Smooth muscle cell (in vitro differentiated cells): ENCODE results near the gene RTP5. TPM values are rescaled to one million over a fixed set of nuclear protein-coding genes. Genes with fewer than 3 reads are reported as not detected.

ENCODE experiments used
- DNase-seq: peaks from one replicate; lab custom pipeline; 2025; ENCODE audit not compliant: unreplicated experiment; lab: John Stamatoyannopoulos, UW
- H2AFZ ChIP-seq: fragments of 200-600 bp; sonication (generic); 2 replicates; pipeline ENCODE4 v1.6.0; 2016; ENCODE audit warnings: antibody characterized with exemption, low read depth, mild to moderate bottlenecking
- H3F3A ChIP-seq: fragments of 200-600 bp; sonication (generic); 2 replicates; pipeline ENCODE4 v1.6.0; 2017; ENCODE audit warnings: antibody characterized with exemption, low read depth
- H3K27ac ChIP-seq: fragments of 200-600 bp; sonication (generic); 2 replicates; pipeline ENCODE4 v1.5.1; 2016; ENCODE audit warnings: low read depth, mild to moderate bottlenecking
- H3K27me3 ChIP-seq: fragments of 200-600 bp; sonication (generic); 2 replicates; pipeline ENCODE4 v1.6.1; 2016; ENCODE audit warnings: low read depth, mild to moderate bottlenecking
- H3K36me3 ChIP-seq: fragments of 200-600 bp; sonication (generic); 2 replicates; pipeline ENCODE4 v1.5.1; 2016; ENCODE audit warnings: low read depth
- H3K4me1 ChIP-seq: fragments of 200-600 bp; sonication (generic); 2 replicates; pipeline ENCODE4 v1.5.1; 2016; ENCODE audit warnings: low read depth
- H3K4me2 ChIP-seq: fragments of 200-600 bp; sonication (generic); 2 replicates; pipeline ENCODE4 v1.6.0; 2016; ENCODE audit warnings: mild to moderate bottlenecking
- H3K4me3 ChIP-seq: fragments of 200-600 bp; sonication (generic); 2 replicates; pipeline ENCODE4 v1.5.1; 2016; ENCODE audit warnings: mild to moderate bottlenecking
- H3K79me2 ChIP-seq: fragments of 200-600 bp; sonication (generic); 2 replicates; pipeline ENCODE4 v1.6.0; 2016; ENCODE audit warnings: low read depth, mild to moderate bottlenecking
- H3K9ac ChIP-seq: fragments of 200-600 bp; sonication (generic); 2 replicates; pipeline ENCODE4 v1.6.0; 2016; ENCODE audit warnings: low read depth
- H3K9me3 ChIP-seq: fragments of 200-600 bp; sonication (generic); replicated peaks from 2 replicates; pipeline ENCODE4 v1.5.1; 2016; ENCODE audit warnings: low read depth
- H4K20me1 ChIP-seq: fragments of 200-600 bp; sonication (generic); 2 replicates; pipeline ENCODE4 v1.6.0; 2016; ENCODE audit warnings: low read depth
- CTCF ChIP-seq: fragments of 200-600 bp; sonication (generic); IDR thresholded peaks from 2 replicates; pipeline ENCODE4 v1.5.1; 2017; ENCODE audit warnings: borderline replicate concordance, mild to moderate bottlenecking, antibody characterized with exemption; ENCODE audit not compliant: insufficient read depth, poor library complexity, severe bottlenecking
- WGBS: methylation state at CpG from one replicate; pipeline ENCODE4 v1.1.7; 2016; ENCODE audit warnings: low lambda C conversion rate; 5-methylcytosine and 5-hydroxymethylcytosine counted together
- polyA plus RNA-seq: library from polyadenylated mRNA; unstranded; fragments of >200 nt; fragmentation: Nextera tagmentation; extraction: Ambion mirVana; gene quantifications from 2 replicates; pipeline ENCODE4 v1.2.1, GENCODE V29; 2016
- total RNA-seq: library from RNA; depleted of rRNA; stranded (reverse); fragments of >200 nt; gene quantifications from 2 replicates; pipeline ENCODE4 v1.2.3, GENCODE V29; 2014

The RTP5 gene
- total and polyA plus RNA-seq, 2 experiments from 2014 or later: not detected

- Histone ChIP-seq H3K4me1 (no peaks in the 10 kb centered on the region), H3K27ac (no peak overlapping the region), H3K9me3 (no peaks in the 10 kb centered on the region), H3K36me3 (no peaks in the 10 kb centered on the region), H3K9ac (no peak overlapping the region), H3F3A (no peaks in the 10 kb centered on the region), H2AFZ (no peak overlapping the region), H3K4me2 (no peak overlapping the region), H3K4me3 (no peak overlapping the region), H3K27me3 (no peaks in the 10 kb centered on the region), H3K79me2 (no peaks in the 10 kb centered on the region), H4K20me1 (peaks cover 5% of the 10 kb centered on the region)
- no peak for DNase-seq
- no peak for TF ChIP-seq CTCF
- 83% methylated on average over 26 of the region's 26 CpGs for WGBS
Observed at GRCh38 chr2:241908686-241909420, 39.3 kb downstream of the RTP5 start.

- no peak for DNase-seq
- Histone ChIP-seq H4K20me1 (peaks cover 2% of the 10 kb centered on the region), H3K27me3 (no peaks in the 10 kb centered on the region), H3K4me1 (no peaks in the 10 kb centered on the region), H3F3A (no peaks in the 10 kb centered on the region), H3K9ac (no peak overlapping the region), H3K79me2 (no peaks in the 10 kb centered on the region), H3K9me3 (no peaks in the 10 kb centered on the region), H3K4me3 (no peak overlapping the region), H3K36me3 (no peaks in the 10 kb centered on the region), H3K27ac (no peak overlapping the region), H3K4me2 (no peak overlapping the region), H2AFZ (no peak overlapping the region)
- no peak for TF ChIP-seq CTCF
- WGBS: 92% methylated on average over 12 of the region's 12 CpGs
Observed at GRCh38 chr2:241909769-241910168, 40.2 kb downstream of the RTP5 start.

GRCh38 chr2:241910604-241911520 is 41.3 kb downstream of the RTP5 start:
- Histone ChIP-seq H3F3A (no peaks in the 10 kb centered on the region), H3K27me3 (no peaks in the 10 kb centered on the region), H3K9me3 (no peaks in the 10 kb centered on the region), H4K20me1 (no peaks in the 10 kb centered on the region), H3K9ac (no peak overlapping the region), H3K36me3 (no peaks in the 10 kb centered on the region), H2AFZ (no peak overlapping the region), H3K4me2 (no peak overlapping the region), H3K4me3 (no peak overlapping the region), H3K4me1 (no peaks in the 10 kb centered on the region), H3K79me2 (no peaks in the 10 kb centered on the region), H3K27ac (no peak overlapping the region)
- DNase-seq: no peak
- no peak for TF ChIP-seq CTCF
- 94% methylated on average over 26 of the region's 26 CpGs for WGBS
